Measurements from ENCODE around the gene FAM217A. TPM values are rescaled to one million over a fixed set of nuclear protein-coding genes. Genes with fewer than 3 reads are reported as not detected.

Gene FAM217A, protein sequence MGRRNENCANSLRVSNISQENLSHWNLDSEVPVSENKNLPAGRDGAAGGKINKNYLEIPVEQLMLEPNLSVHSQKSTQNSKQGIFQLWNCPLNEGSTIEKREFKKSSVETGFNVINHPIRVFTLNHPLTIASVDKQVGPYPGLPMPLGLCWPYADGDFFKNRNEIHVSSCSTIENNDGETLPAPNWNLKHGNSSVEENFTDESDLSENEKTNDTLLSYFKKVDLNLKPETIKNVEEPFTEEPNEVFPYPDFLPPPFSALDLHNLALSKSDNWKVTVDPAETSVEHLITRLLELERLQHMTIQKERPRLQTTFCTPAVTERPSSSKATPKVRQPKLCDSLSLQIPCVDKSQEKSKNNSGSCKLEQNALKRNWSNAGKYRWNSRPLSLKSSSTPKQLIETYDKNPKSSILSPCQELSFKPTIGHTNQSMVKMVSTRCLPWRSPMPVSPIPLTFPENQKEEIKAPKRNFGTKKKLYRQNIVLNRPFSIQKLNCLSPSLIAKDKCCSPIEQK
- total RNA-seq (ENCODE audit: low replicate concordance), result not detected in 2 replicates

GRCh38 chr6:4078691-4079471 is at the start of gene FAM217A:
Gene FAM217A (minus strand): TSS chr6:4079137. CDS start chr6:4077414, 1,723 bp downstream.

Other genes with a start within 250 kb of the FAM217A start
- 11.9 and 14.4 TPM in 2 replicates for gene FAM50B, start 229.8 kb downstream of the FAM217A start, total RNA-seq (ENCODE audit: low replicate concordance)
- 40.2 and 75.4 TPM in 2 replicates for gene ECI2, start 56.4 kb upstream of the FAM217A start, total RNA-seq (ENCODE audit: low replicate concordance)